ENCODE measurements around the gene NLRP6.
"Not testable (repeated sequence)": the region's sequence is repeated elsewhere in the genome, so short reads cannot be mapped to it uniquely, and the experiment has no call there.

Gene NLRP6

GRCh38 chr11:328012-328411 is 49.8 kb downstream of the NLRP6 start:
- TF ChIP-seq, protein P1, sequence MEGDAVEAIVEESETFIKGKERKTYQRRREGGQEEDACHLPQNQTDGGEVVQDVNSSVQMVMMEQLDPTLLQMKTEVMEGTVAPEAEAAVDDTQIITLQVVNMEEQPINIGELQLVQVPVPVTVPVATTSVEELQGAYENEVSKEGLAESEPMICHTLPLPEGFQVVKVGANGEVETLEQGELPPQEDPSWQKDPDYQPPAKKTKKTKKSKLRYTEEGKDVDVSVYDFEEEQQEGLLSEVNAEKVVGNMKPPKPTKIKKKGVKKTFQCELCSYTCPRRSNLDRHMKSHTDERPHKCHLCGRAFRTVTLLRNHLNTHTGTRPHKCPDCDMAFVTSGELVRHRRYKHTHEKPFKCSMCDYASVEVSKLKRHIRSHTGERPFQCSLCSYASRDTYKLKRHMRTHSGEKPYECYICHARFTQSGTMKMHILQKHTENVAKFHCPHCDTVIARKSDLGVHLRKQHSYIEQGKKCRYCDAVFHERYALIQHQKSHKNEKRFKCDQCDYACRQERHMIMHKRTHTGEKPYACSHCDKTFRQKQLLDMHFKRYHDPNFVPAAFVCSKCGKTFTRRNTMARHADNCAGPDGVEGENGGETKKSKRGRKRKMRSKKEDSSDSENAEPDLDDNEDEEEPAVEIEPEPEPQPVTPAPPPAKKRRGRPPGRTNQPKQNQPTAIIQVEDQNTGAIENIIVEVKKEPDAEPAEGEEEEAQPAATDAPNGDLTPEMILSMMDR (conservative IDR thresholded peaks at IDR 0.05; ENCODE audit: low read depth, low read length), result no peak

GRCh38 chr11:328516-329100 is 50.4 kb downstream of the NLRP6 start:
- DNase-seq (ENCODE audit: low read depth); H3K4me3 ChIP-seq (ENCODE audit: low read length): not testable (repeated sequence)

More at GRCh38 chr11:328012-328411, 49.8 kb downstream of the NLRP6 start:
- DNase-seq (ENCODE audit: low read depth), result no peak
- no peak overlapping the region for H3K4me3 ChIP-seq (ENCODE audit: low read length)

DNA sequence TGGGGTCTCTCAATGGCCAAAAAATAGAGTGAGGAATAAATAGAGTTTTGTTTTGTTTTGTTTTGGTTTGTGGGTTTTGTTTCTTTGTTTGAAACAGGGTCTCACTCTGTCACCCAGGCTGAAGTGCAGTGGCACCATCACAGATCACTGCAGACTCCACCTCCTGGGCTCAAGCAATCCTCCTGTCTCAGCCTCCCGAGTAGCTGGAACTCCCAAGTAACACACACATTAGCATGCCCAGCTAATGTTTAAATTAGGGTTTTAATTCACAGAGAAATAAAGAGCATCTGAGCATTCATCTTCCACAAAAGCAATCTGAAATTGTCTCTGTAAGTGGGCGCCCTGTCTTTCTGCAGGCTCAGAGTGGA is 51.7 kb downstream of the NLRP6 start:
- TF ChIP-seq, protein P1 (conservative IDR thresholded peaks at IDR 0.05; ENCODE audit: low read depth, low read length), result no peak
- no peak for DNase-seq (ENCODE audit: low read depth)
- H3K4me3 ChIP-seq (ENCODE audit: low read length), result no peak overlapping the region

DNA sequence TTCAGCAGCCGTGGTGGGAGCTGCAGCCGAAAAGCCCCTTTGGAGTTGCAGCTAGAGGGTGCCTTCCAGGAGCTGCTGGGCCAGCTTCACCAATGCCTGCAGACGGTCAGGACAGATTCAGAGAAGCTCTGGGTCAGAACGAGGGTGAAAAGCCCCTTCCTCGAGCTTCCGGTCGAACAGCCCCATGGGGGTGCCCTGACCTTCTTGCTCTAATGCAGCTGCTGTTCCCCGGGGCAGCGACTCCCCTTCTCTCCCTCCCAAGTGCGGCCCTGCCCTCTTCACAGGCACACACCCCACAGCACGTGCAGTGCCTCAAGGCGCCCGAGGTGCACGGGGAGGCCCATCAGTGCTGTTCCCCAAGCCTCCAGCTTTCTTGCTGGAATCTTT is 52.1 kb downstream of the NLRP6 start:
- no peak overlapping the region for H3K4me3 ChIP-seq (ENCODE audit: low read length)

GRCh38 chr11:330694-331357 is 52.6 kb downstream of the NLRP6 start:
- TF ChIP-seq, protein P1 (conservative IDR thresholded peaks at IDR 0.05; ENCODE audit: low read depth, low read length), result no peak
- H3K4me3 ChIP-seq (ENCODE audit: low read length), result no peak overlapping the region
- no peak for DNase-seq (ENCODE audit: low read depth)

More for the DNA sequence above, 52.1 kb downstream of the NLRP6 start:
- TF ChIP-seq, protein P1 (conservative IDR thresholded peaks at IDR 0.05; ENCODE audit: low read depth, low read length), result no peak
- DNase-seq (ENCODE audit: low read depth), result no peak

GRCh38 chr11:331358-332060 is 53.3 kb downstream of the NLRP6 start:
- DNase-seq (ENCODE audit: low read depth), result no peak
- H3K4me3 ChIP-seq (ENCODE audit: low read length), result no peak overlapping the region
- TF ChIP-seq, protein P1 (conservative IDR thresholded peaks at IDR 0.05; ENCODE audit: low read depth, low read length), result no peak

GRCh38 chr11:332651-333480 is 54.7 kb downstream of the NLRP6 start:
- TF ChIP-seq, protein P1 (conservative IDR thresholded peaks at IDR 0.05; ENCODE audit: low read depth, low read length), result no peak
- H3K4me3 ChIP-seq (ENCODE audit: low read length), result no peak overlapping the region
- DNase-seq (ENCODE audit: low read depth), result no peak

DNA sequence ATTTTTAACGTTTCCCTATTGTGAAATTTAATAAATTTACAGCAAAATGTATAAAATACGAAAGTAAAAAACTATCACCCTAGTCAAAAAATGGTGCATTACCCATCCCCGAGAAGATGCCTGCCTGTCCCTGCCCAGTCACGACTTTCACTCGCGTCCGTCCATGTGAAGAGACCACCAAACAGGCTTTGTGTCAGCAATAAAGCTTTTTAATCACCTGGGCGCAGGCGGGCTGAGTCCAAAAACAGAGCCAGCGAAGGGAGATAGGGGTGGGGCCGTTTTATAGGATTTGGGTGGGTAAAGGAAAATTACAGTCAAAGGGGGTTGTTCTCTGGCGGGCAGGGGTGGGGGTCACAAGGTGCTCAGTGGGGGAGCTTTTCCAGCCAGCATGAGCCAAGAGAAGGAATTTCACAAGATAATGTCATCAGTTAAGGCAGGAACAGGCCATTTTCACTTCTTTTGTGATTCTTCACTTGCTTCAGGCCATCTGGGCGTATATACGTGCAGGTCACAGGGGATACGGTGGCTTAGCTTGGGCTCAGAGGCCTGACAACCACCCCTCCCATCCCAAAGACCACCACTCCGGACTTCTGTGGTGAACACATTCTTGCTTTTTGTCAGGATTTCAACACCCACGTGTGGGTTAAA is 55.5 kb downstream of the NLRP6 start:
- DNase-seq (ENCODE audit: low read depth); H3K4me3 ChIP-seq (ENCODE audit: low read length): not testable (repeated sequence)

All from retinal pigment epithelial cell (primary cell).